Kidney epithelial cell (primary cell): ENCODE measurements around the gene HOXA13. TPM values are rescaled to one million over a fixed set of nuclear protein-coding genes. Genes with fewer than 3 reads are reported as not detected.

Source experiments
- DNase-seq: peaks from one replicate; pipeline ENCODE4 v3.0.0-alpha.2; 2010; ENCODE audit warnings: low read depth
- H3K27me3 ChIP-seq: 2 replicates; pipeline ENCODE4 v1.6.0; 2011; ENCODE audit warnings: low read length; ENCODE audit not compliant: control insufficient read depth, insufficient read depth
- H3K36me3 ChIP-seq: 2 replicates; pipeline ENCODE4 v1.5.1; 2011; ENCODE audit warnings: low read length; ENCODE audit not compliant: control insufficient read depth, insufficient read depth
- H3K4me3 ChIP-seq: 2 replicates; pipeline ENCODE4 v1.5.1; 2011; ENCODE audit warnings: low read depth, mild to moderate bottlenecking, control low read depth, low read length
- total RNA-seq: library from RNA; depleted of rRNA; stranded (reverse); fragments of >200 nt; gene quantifications from 2 replicates; pipeline ENCODE4 v1.2.3, GENCODE V29; 2015
- TF ChIP-seq, protein P1 (sequence below): IDR thresholded peaks from 2 replicates; pipeline ENCODE4 v1.5.1; 2011; ENCODE audit warnings: mild to moderate bottlenecking, moderate library complexity, low read length, control low read depth, inconsistent platforms; ENCODE audit not compliant: insufficient read depth, poor library complexity, severe bottlenecking

HOXA13 gene
- total RNA-seq, 1 donor from 2014 or later, result not detected

DNA sequence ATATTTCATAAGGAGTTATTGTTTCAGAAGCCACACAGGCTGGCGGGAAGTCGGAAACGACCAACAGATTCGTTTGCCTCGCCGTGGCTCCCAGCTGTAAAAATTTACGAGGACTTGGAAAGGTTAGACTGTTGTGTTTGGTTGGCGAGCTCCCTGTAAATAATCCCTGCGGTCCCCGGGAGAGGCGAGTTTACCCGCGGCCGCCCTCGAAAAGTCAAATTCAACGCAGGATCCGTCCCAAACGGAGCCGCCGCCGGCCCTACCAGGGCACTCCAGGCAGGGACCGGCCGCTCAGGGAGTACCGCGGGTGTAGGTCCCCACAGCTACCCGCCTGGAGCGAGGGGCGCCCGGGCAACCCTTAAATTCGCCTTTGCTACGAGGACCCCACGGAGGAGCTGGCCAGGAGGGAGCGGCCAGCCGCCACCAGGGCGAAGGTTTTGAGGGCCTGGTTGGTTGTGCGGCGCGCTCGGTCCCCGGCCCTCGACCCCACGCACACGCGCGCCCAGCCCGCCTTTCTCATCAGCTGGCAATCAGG, 33.8 kb downstream of the HOXA13 start:
- no peak for DNase-seq
- Histone ChIP-seq H3K4me3 (peak overlapping the region; percentile 72), H3K27me3 (no peaks in the 10 kb centered on the region), H3K36me3 (peaks cover 6% of the 10 kb centered on the region)
- TF ChIP-seq, protein P1, sequence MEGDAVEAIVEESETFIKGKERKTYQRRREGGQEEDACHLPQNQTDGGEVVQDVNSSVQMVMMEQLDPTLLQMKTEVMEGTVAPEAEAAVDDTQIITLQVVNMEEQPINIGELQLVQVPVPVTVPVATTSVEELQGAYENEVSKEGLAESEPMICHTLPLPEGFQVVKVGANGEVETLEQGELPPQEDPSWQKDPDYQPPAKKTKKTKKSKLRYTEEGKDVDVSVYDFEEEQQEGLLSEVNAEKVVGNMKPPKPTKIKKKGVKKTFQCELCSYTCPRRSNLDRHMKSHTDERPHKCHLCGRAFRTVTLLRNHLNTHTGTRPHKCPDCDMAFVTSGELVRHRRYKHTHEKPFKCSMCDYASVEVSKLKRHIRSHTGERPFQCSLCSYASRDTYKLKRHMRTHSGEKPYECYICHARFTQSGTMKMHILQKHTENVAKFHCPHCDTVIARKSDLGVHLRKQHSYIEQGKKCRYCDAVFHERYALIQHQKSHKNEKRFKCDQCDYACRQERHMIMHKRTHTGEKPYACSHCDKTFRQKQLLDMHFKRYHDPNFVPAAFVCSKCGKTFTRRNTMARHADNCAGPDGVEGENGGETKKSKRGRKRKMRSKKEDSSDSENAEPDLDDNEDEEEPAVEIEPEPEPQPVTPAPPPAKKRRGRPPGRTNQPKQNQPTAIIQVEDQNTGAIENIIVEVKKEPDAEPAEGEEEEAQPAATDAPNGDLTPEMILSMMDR, result no peak

DNA sequence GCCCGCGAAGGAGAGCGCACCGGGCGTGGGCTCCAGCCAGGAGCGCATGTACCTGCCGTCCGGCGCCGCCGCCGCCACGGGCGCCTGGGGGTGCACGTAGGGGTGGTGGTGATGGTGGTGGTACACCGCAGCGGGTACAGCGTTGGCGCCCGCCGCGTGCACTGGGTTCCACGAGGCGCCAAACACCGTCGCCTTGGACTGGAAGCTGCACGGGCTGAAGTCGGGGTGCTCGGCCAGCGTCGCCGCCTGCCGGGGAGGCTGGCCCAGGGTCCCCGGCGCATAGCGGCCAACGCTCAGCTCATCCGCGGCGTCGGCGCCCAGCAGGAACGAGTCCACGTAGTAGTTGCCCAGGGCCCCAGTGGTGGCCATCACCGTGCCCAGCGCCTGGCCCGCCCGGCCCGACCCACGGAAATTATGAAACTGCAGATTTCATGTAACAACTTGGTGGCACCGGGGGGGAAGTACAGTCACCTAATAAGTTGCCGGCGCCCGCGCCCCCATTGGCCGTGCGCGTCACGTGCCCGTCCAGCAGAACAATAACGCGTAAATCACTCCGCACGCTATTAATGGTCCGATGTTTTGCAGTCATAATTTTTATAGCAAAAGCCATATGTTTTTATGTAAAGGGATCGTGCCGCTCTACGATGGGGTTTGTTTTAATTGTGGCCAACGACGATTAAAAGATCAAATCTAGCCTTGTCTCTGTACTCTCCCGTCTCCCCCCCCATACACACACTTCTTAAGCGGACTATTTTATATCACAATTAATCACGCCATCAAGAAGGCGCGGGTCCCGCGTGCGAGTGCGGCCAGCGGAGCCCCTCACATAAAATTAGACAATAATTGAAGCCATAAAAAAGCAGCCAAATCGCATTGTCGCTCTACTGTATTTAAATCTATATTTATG, 34.5 kb downstream of the HOXA13 start, which contains the start of gene HOXA9:
TSS of gene HOXA9 (minus strand) at position 449 of the 907 bp plus-strand sequence. CDS start at position 369, 80 bp downstream.
- no peaks in the 10 kb centered on the region for H3K27me3 ChIP-seq
- TF ChIP-seq, protein P1, result no peak
- DNase-seq, result no peak
- H3K4me3 ChIP-seq, result peak within 1 kb of the TSS; percentile 72
- peaks cover 6% of the 10 kb centered on the region for H3K36me3 ChIP-seq

DNA sequence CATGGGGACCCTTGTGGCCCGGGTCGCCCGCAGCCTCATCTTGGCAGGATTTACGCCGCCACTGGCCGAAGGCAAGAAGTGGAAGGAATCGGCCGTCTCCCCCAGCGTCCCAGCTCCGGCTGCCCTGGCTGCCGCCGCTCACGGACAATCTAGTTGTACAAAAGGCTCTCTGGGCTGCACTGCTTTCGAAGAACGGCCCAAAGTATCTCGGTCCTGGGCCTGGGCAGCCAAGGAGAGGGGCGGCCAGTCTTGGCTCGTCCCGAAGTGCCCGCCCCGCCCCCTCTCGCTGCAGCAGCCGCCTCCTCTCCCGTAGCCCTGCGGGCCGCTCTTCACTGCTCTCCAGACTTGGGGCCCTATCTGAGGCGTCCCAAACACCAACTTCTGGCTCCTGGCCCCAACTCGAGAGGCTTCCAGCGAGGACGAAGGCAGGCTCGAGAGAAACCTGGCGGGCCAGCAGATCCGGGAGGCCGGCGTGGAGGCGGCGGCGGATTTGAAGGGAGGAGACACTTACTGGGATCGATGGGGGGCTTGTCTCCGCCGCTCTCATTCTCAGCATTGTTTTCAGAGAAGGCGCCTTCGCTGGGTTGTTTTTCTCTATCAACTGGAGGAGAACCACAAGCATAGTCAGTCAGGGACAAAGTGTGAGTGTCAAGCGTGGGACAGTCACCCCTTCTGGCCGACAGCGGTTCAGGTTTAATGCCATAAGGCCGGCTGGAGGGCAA, 35.4 kb downstream of the HOXA13 start:
- Histone ChIP-seq H3K36me3 (peaks cover 6% of the 10 kb centered on the region), H3K4me3 (peak overlapping the region; percentile 72), H3K27me3 (no peaks in the 10 kb centered on the region)
- DNase-seq, result no peak
- TF ChIP-seq, protein P1, result peak; percentile 9

DNA sequence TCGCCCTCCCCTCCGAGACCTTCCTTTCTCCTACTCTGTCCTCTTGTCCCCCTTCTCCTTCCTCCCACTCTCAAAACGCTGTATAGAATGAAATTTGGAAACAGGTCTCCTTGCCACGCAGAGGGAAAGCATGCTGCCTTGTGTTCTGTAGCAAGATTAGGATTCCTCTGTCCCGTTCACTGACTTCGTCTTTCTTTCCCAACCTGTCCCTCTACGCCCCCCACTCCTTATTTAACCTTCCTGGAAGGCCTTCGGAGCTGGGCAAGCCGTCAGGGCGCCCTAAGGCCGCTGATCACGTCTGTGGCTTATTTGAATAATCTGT, 35.9 kb downstream of the HOXA13 start:
- TF ChIP-seq, protein P1, result no peak
- Histone ChIP-seq H3K4me3 (peak overlapping the region; percentile 72), H3K36me3 (peaks cover 6% of the 10 kb centered on the region), H3K27me3 (no peaks in the 10 kb centered on the region)
- no peak for DNase-seq

DNA sequence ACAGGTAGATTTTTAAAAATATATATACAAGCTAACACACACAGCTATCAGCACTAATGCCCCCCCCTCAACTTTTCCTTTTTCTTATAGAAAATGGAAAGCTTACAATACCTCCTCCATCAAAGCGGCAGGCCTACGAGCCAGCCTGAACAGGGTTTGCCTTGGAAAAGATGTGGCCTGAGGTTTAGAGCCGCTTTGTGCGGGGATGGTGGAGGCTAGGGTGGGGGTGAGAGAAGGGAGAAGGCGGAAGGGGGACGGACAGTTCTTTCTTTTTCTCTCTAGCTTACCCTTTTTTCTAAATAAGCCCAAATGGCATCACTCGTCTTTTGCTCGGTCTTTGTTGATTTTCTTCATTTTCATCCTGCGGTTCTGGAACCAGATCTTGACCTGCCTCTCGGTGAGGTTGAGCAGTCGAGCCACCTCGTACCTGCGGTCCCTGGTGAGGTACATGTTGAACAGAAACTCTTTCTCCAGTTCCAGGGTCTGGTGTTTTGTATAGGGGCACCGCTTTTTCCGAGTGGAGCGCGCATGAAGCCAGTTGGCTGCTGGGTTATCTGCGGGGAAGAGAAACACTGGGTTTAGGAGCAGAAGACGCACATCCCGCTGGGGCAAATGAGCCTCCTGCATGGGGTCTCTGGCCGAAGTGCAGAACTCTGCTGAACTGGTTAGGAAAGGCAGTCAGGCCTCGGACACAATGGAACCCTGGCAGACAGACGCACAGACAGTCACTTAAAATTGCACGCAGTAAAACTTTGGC, 36.4 kb downstream of the HOXA13 start:
- peaks cover 4% of the 10 kb centered on the region for H3K36me3 ChIP-seq
- DNase-seq, result no peak
- TF ChIP-seq, protein P1, result no peak
- H3K27me3 ChIP-seq, result no peaks in the 10 kb centered on the region
- peak overlapping the region; percentile 72 for H3K4me3 ChIP-seq
